HUDEP-2 (cell line): ENCODE measurements around the gene RPL37.
"Not testable (repeated sequence)": the region's sequence is repeated elsewhere in the genome, so short reads cannot be mapped to it uniquely, and the experiment has no call there.

Experiments used
- DNase-seq, 76 experiments: peaks; one replicate each; lab custom pipeline; 2025; ENCODE audit not compliant: unreplicated experiment in 76 of 76; lab: John Stamatoyannopoulos, UW

The RPL37 gene

GRCh38 chr5:40798012-40798800 is 36.8 kb downstream of the RPL37 start, which contains the start of gene PRKAA1:
PRKAA1 (minus strand) TSS chr5:40798374; CDS start chr5:40798189, 185 bp downstream.
- DNase-seq = peak in 73 of 76 experiments; percentile 14 to 91 (median 78)

GRCh38 chr5:40797273-40798011 is 37.6 kb downstream of the RPL37 start:
- DNase-seq = peak in 72 of 76 experiments; percentile 8 to 75 (median 62)

- DNase-seq = no peak
These were observed 38.5 kb downstream of the RPL37 start for GRCh38 chr5:40796487-40796889.

- not testable (repeated sequence) for DNase-seq
These were observed 40.1 kb downstream of the RPL37 start for GRCh38 chr5:40794877-40795276.

GRCh38 chr5:40794340-40794739 is 40.7 kb downstream of the RPL37 start:
- DNase-seq = not testable (repeated sequence)

GRCh38 chr5:40792691-40793090 is 42.3 kb downstream of the RPL37 start:
- not testable (repeated sequence) for DNase-seq

- peak in 3 of 76 experiments; percentile 6 to 20 (median 12) for DNase-seq
These were observed 43.3 kb downstream of the RPL37 start for GRCh38 chr5:40791715-40792139.

GRCh38 chr5:40790947-40791593 is 44.0 kb downstream of the RPL37 start:
- no peak for DNase-seq

GRCh38 chr5:40788941-40789340 is 46.1 kb downstream of the RPL37 start:
- DNase-seq = not testable (repeated sequence)

GRCh38 chr5:40787986-40788385 is 47.0 kb downstream of the RPL37 start:
- DNase-seq = no peak

- not testable (repeated sequence) for DNase-seq
These were observed 48.4 kb downstream of the RPL37 start for GRCh38 chr5:40786664-40787063.

- DNase-seq = no peak
These were observed 50.1 kb downstream of the RPL37 start for GRCh38 chr5:40784916-40785315.

- no peak for DNase-seq
These were observed 50.9 kb downstream of the RPL37 start for GRCh38 chr5:40784027-40784653.

- no peak for DNase-seq
These were observed 53.1 kb downstream of the RPL37 start for GRCh38 chr5:40781843-40782409.

- no peak for DNase-seq
These were observed 54.2 kb downstream of the RPL37 start for GRCh38 chr5:40780858-40781257.

GRCh38 chr5:40780199-40780598 is 54.8 kb downstream of the RPL37 start:
- DNase-seq = no peak

- DNase-seq = no peak
These were observed 55.5 kb downstream of the RPL37 start for GRCh38 chr5:40779561-40779960.

- no peak for DNase-seq
These were observed 56.9 kb downstream of the RPL37 start for GRCh38 chr5:40778133-40778532.

GRCh38 chr5:40776658-40776977 is 58.4 kb downstream of the RPL37 start:
- no peak for DNase-seq

- no peak for DNase-seq
These were observed 59.0 kb downstream of the RPL37 start for GRCh38 chr5:40775846-40776657.
